Aorta (tissue), 5 donors: ENCODE measurements around the gene COMMD7. TPM values are rescaled to one million over a fixed set of nuclear protein-coding genes. Genes with fewer than 3 reads are reported as not detected.
"Not testable (repeated sequence)": the region's sequence is repeated elsewhere in the genome, so short reads cannot be mapped to it uniquely, and the experiment has no call there.

Source experiments
- ATAC-seq: fragments of 200-7000 bp; cut with Tn5 transposase; one replicate; pipeline ENCODE4 v1.9.1; 2022; ENCODE audit warnings: moderate library complexity; ENCODE audit not compliant: low FRiP score
- DNase-seq, 2 donors: peaks; one replicate each; pipeline ENCODE4 v3.0.0-alpha.2; 2020
- H3K27ac ChIP-seq, 2 donors: one replicate each; pipeline ENCODE4 v1.5.1; 2013; ENCODE audit warnings: low read length in 2 of 2, mild to moderate bottlenecking in 2 of 2, moderate library complexity in 2 of 2, control low read depth in 1 of 2, inconsistent platforms in 1 of 2, low read depth in 1 of 2
- H3K27me3 ChIP-seq, 2 donors: one replicate each; pipeline ENCODE4 v1.6.1; 2013; ENCODE audit warnings: control low read depth in 1 of 2, low read length in 1 of 2, mild to moderate bottlenecking in 1 of 2, moderate library complexity in 1 of 2; ENCODE audit not compliant: insufficient read depth in 2 of 2, control insufficient read depth in 1 of 2
- H3K36me3 ChIP-seq, 2 donors: one replicate each; pipeline ENCODE4 v1.6.1; 2013; ENCODE audit warnings: control low read depth in 1 of 2, low read length in 1 of 2, mild to moderate bottlenecking in 1 of 2; ENCODE audit not compliant: insufficient read depth in 2 of 2, control insufficient read depth in 1 of 2
- H3K4me1 ChIP-seq, 2 donors: one replicate each; pipeline ENCODE4 v1.6.1; 2013; ENCODE audit warnings: low read length in 2 of 2, control low read depth in 1 of 2, mild to moderate bottlenecking in 1 of 2, moderate library complexity in 1 of 2; ENCODE audit not compliant: insufficient read depth in 2 of 2, control insufficient read depth in 1 of 2
- H3K4me3 ChIP-seq, 2 donors: one replicate each; pipeline ENCODE4 v1.5.1; 2013; ENCODE audit warnings: low read length in 2 of 2, control low read depth in 1 of 2, mild to moderate bottlenecking in 1 of 2
- H3K9me3 ChIP-seq: one replicate; pipeline ENCODE4 v1.6.1; 2013; ENCODE audit warnings: mild to moderate bottlenecking, low read length; ENCODE audit not compliant: control insufficient read depth
- WGBS, 2 donors: extraction: QIAGEN DNeasy Blood & Tissue Kit; methylation state at CpG; one replicate each; pipeline ENCODE4 v1.1.7; 2013; 5-methylcytosine and 5-hydroxymethylcytosine counted together
- intact Hi-C, 2 donors: fragments of 100-400 bp; cut with DNase I; formaldehyde crosslinking; loops; one replicate each; pipeline versions ENCODE4 v1.14.2 to v1.15.0; 2022
- polyA plus RNA-seq, 2 donors: library from polyadenylated mRNA; stranded (reverse); fragments of 200-250 nt; gene quantifications; one replicate each; pipeline ENCODE4 v1.2.3, GENCODE V29; 2013
- total RNA-seq, 2 donors: library from RNA; stranded (reverse); fragmentation: NEBNext Ultra II Directional; extraction: Animal tissue kit (Norgen Biotek cat#: 25700); gene quantifications; one replicate each; pipeline ENCODE4 v1.2.1, GENCODE V29; 2021
- donor health status: healthy with polysubstance abuse.
- donor health status: Bipolar disorder and iron deficiency.
- donor health status: DM: no; HTN: no; CAD: no.
- donor health status: DM: no; HTN: no; CAD: no.
- donor health status: DM: yes; HTN: yes; CAD: no.

Gene COMMD7
- total and polyA plus RNA-seq, 4 donors, result 37.5 to 66.9 (median 51.1) TPM

DNA sequence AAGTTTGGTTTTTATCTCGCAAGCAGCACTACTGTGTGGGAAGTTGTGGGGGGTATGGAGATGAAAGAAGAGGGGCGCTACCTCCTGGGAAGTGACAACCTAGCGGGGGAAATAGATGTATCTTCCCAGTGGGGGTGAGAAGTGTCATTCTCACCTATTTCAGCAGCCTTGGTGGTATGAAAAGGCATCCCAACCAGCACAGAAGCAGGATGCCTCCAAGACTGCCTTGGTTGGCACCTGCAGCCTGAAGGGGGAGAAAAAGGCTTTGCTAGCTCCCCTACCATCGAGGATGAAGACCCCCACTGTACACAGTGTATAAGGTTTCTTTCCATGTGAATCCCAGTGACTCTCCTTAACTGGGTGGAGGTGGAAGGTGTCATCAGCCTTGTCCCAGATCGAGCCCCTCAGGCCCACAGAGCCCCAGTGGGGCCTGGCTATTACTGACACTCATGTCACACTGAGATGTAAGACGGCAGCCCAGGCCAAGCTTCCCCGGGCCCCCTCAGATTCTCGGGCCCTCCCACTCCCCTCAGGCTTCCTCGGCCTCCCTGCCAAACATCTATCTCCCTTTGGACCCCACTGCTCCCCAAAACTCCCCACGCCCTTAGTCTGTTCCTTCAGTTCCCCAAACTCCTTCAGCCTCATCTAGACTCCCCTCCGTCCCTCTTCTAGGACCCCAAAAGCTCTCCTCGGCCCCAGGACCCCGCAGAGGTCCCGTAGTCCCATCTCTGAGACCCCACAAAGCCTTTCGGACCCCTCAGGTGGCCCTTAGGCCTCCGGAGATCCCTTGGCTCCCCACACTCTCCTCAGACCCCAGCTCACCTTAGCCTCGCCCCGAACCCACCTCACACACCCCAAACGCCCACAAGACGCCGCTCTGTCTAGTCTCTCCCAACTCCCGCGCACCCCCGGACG is 688 bp downstream of the COMMD7 start:
- Histone ChIP-seq H3K27ac (peak overlapping the region; percentile 4 to 70), H3K4me3 (peak overlapping the region; percentile 60 to 62), H3K36me3 (no peaks in the 10 kb centered on the region), H3K9me3 (no peaks in the 10 kb centered on the region), H3K4me1 (peaks cover 0 to 3% of the 10 kb centered on the region in 2 donors), H3K27me3 (no peaks in the 10 kb centered on the region)
- 12 to 13% methylated on average over 25 of the region's 25 CpGs for WGBS, 2 donors
- intact Hi-C loops, result no loop called here
- no peak for DNase-seq
- ATAC-seq, result peak; percentile 13

DNA sequence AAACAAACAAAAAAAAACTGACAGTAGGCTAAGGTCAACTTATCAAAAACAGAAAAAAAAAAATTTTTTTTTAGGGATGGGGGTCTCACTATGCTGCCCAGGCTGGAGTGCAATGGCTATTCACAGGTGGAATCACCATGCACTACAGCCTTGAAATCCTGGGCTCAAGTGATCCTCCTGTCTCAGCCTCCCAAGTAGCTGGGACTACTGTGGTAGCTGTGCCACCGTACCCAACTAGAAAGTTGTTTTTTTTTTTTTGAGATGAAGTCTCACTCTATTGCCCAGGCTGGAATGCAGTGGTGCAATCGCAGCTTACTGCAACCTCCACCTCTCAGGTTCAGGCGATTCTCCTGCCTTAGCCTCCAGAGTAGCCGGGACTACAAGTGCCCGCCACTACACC is 2.1 kb downstream of the COMMD7 start:
- Histone ChIP-seq H3K4me3 (no peak overlapping the region), H3K36me3 (no peaks in the 10 kb centered on the region), H3K27me3 (no peaks in the 10 kb centered on the region), H3K4me1 (peaks cover 0 to 3% of the 10 kb centered on the region in 2 donors), H3K27ac (no peak overlapping the region), H3K9me3 (no peaks in the 10 kb centered on the region)
- no peak for DNase-seq
- WGBS, 2 donors, result 90 to 92% methylated on average over 5 of the region's 5 CpGs
- ATAC-seq, result no peak
- intact Hi-C loops, result no loop called here

- H3K27me3 ChIP-seq, result no peaks in the 10 kb centered on the region
- H3K36me3 ChIP-seq, result no peaks in the 10 kb centered on the region
- DNase-seq, result no peak
- no peak for ATAC-seq
- 45 to 52% methylated on average over 7 of the region's 7 CpGs for WGBS, 2 donors
- no peak overlapping the region for H3K4me3 ChIP-seq
- intact Hi-C loops, result no loop called here
- H3K9me3 ChIP-seq, result no peaks in the 10 kb centered on the region
- H3K27ac ChIP-seq, result no peak overlapping the region
- peaks cover 0 to 3% of the 10 kb centered on the region in 2 donors for H3K4me1 ChIP-seq
These were observed 5.7 kb downstream of the COMMD7 start for GRCh38 chr20:32737371-32738223.

GRCh38 chr20:32731882-32732266 is 11.4 kb downstream of the COMMD7 start:
- WGBS, 2 donors, result 78 to 80% methylated on average over 4 of the region's 4 CpGs
- Histone ChIP-seq H3K27me3 (no peaks in the 10 kb centered on the region), H3K36me3 (peaks cover 0 to 1% of the 10 kb centered on the region in 2 donors), H3K4me1 (peaks cover 0 to 2% of the 10 kb centered on the region in 2 donors), H3K9me3 (no peaks in the 10 kb centered on the region), H3K27ac (no peak overlapping the region), H3K4me3 (no peak overlapping the region)
- no peak for ATAC-seq
- intact Hi-C loops, result no loop called here
- no peak for DNase-seq

DNA sequence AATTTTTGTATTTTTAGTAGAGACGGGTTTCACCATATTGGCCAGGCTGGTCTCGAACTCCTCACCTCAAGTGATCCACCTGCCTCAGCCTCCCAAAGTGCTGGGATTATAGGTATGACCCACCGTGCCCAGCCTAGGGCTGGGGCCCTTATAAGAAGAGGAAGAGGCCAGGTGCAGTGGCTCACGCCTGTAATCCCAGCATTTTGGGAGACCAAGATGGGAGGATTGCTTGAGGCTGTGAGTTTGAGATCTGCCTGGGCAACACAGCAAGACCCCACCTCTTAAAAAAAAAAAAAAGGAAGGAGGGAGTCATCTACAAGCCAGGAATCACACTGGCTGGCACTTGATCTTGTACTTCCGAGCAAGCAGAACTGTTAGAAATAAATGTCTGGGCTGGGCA is 13.9 kb downstream of the COMMD7 start:
- ATAC-seq, H3K36me3 ChIP-seq, H3K27me3 ChIP-seq, H3K9me3 ChIP-seq, intact Hi-C loops, H3K4me3 ChIP-seq, H3K4me1 ChIP-seq, DNase-seq, H3K27ac ChIP-seq: not testable (repeated sequence)
- 93 to 95% methylated on average over 5 of the region's 5 CpGs for WGBS, 2 donors

DNA sequence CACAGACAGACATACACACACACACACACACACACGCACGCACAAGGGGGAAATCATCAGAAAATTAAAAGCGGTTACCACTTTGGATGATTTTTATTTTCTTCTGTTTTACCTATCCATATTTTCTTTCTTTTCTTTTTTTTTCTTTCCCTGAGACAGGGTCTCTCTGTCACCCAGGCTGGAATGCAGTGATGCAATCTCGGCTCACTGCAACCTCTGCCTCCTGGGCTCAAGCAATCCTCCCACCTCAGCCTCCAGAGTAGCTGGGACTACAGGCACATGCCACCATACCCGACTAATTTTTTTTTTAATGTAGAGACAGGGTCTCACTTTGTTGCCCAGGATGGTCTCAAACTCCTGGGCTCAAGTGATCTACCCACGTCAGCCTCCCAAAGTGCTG is 14.8 kb downstream of the COMMD7 start:
- 89 to 95% methylated on average over 6 of the region's 6 CpGs for WGBS, 2 donors
- H3K36me3 ChIP-seq, H3K9me3 ChIP-seq, DNase-seq, H3K27ac ChIP-seq, intact Hi-C loops, H3K27me3 ChIP-seq, H3K4me3 ChIP-seq, H3K4me1 ChIP-seq, ATAC-seq: not testable (repeated sequence)

- Histone ChIP-seq H3K9me3 (no peaks in the 10 kb centered on the region), H3K4me3 (no peak overlapping the region), H3K27me3 (no peaks in the 10 kb centered on the region), H3K4me1 (peaks cover 0 to 2% of the 10 kb centered on the region in 2 donors), H3K27ac (no peak overlapping the region), H3K36me3 (peaks cover 2% of the 10 kb centered on the region in 2 donors)
- 20 to 34% methylated on average over 7 of the region's 7 CpGs for WGBS, 2 donors
- intact Hi-C loops, result no loop called here
- ATAC-seq (peak; percentile 59), DNase-seq (peak in 1 of 2 donors; percentile 80)
These were observed 15.6 kb downstream of the COMMD7 start for GRCh38 chr20:32727683-32728082.

DNA sequence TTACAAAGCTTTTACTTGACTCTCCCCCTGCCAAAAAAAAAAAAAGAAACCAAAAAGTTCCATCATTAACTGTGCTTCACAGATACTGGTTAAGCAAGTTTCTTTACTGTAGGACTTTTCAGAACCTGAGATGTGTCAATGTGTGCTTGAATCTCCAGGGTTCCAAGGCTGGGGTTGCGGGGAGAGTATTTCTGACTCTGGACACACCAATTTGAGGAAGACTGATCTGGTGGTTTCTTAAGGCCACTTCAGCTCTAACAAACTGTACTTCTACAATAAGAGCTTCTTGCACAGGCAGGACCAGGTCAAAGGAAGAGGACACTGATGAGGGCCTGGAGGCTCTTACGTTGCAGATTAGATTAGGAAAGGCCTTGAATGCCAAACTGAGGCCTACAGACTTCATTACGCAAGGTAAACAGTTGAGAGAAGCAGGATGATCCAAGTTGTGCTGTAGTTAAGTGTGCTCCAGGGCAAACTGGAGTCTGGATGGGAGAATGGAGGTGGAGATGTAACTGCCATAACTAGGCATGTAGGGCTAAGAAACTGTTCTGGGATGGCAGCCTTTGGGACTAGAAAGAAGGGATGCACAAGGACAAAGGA is 24.4 kb downstream of the COMMD7 start:
- no peak overlapping the region for H3K4me3 ChIP-seq
- ATAC-seq (no peak), DNase-seq (no peak)
- WGBS, 2 donors, result 58 to 85% methylated on average over 3 of the region's 3 CpGs
- H3K9me3 ChIP-seq, result no peaks in the 10 kb centered on the region
- H3K36me3 ChIP-seq, result no peaks in the 10 kb centered on the region
- no peaks in the 10 kb centered on the region for H3K27me3 ChIP-seq
- intact Hi-C loops, result no loop called here
- H3K27ac ChIP-seq, result no peak overlapping the region
- no peaks in the 10 kb centered on the region for H3K4me1 ChIP-seq
